Measurements from ENCODE around the gene ADCY5. TPM values are rescaled to one million over a fixed set of nuclear protein-coding genes. Genes with fewer than 3 reads are reported as not detected.

ADCY5 gene
- total RNA-seq, 1 donor from 2014 or later, result 32.2 TPM

GRCh38 chr3:123384256-123384655 is 64.6 kb downstream of the ADCY5 start:
- peak overlapping the region; percentile 90 to 93 for H3K27ac ChIP-seq
- no peaks in the 10 kb centered on the region for H3K9me3 ChIP-seq
- H3K4me1 ChIP-seq, result peaks cover 16 to 67% of the 10 kb centered on the region in 2 donors
- no peaks in the 10 kb centered on the region for H3K27me3 ChIP-seq
- intact Hi-C loops (cut with DNase I), result loop anchor here (2.0 to 10.0 kb wide), 2 partner anchors 21 to 1671 kb away; partner anchors contain the start of gene HEG1
- no peaks in the 10 kb centered on the region for H3K36me3 ChIP-seq
- DNase-seq (ENCODE audit: low spot score in 2 of 2), result no peak
- peak overlapping the region in 1 of 2 donors; percentile 42 for H3K4me3 ChIP-seq
- no peak for TF ChIP-seq CTCF (IDR thresholded peaks at IDR 0.05)

- no peak for TF ChIP-seq CTCF (IDR thresholded peaks at IDR 0.05)
- H3K36me3 ChIP-seq, result no peaks in the 10 kb centered on the region
- DNase-seq (ENCODE audit: low spot score in 2 of 2), result peak in 1 of 2 donors; percentile 81
- peaks cover 16 to 58% of the 10 kb centered on the region in 2 donors for H3K4me1 ChIP-seq
- H3K4me3 ChIP-seq, result peak overlapping the region in 1 of 2 donors; percentile 7
- H3K27ac ChIP-seq, result peak overlapping the region; percentile 90 to 93
- no peaks in the 10 kb centered on the region for H3K27me3 ChIP-seq
- intact Hi-C loops (cut with DNase I), result loop anchor here (2.0 to 10.0 kb wide), 2 partner anchors 21 to 1671 kb away; partner anchors contain the start of gene HEG1
- no peaks in the 10 kb centered on the region for H3K9me3 ChIP-seq
Measured at GRCh38 chr3:123383091-123384053, 65.5 kb downstream of the ADCY5 start.

- TF ChIP-seq CTCF (IDR thresholded peaks at IDR 0.05), result no peak
- peak overlapping the region; percentile 90 to 93 for H3K27ac ChIP-seq
- peak in 1 of 2 donors; percentile 55 for DNase-seq (ENCODE audit: low spot score in 2 of 2)
- no peak overlapping the region for H3K4me3 ChIP-seq
- no peaks in the 10 kb centered on the region for H3K9me3 ChIP-seq
- intact Hi-C loops (cut with DNase I), result loop anchor here (10.0 kb wide), 1 partner anchor 1675 kb away; the partner anchor contains the start of gene HEG1
- no peaks in the 10 kb centered on the region for H3K36me3 ChIP-seq
- no peaks in the 10 kb centered on the region for H3K27me3 ChIP-seq
- peaks cover 7 to 42% of the 10 kb centered on the region in 2 donors for H3K4me1 ChIP-seq
Measured at GRCh38 chr3:123380261-123380660, 68.6 kb downstream of the ADCY5 start.

- peak in 1 of 2 donors; percentile 48 for DNase-seq (ENCODE audit: low spot score in 2 of 2)
- intact Hi-C loops (cut with DNase I), result no loop called here
Measured at GRCh38 chr3:123379041-123379830, 69.7 kb downstream of the ADCY5 start.

More at GRCh38 chr3:123379041-123379830, 69.7 kb downstream of the ADCY5 start:
- Histone ChIP-seq H3K4me3 (no peak overlapping the region), H3K36me3 (no peaks in the 10 kb centered on the region), H3K27ac (peak overlapping the region; percentile 90 to 93), H3K4me1 (peaks cover 7 to 42% of the 10 kb centered on the region in 2 donors), H3K27me3 (no peaks in the 10 kb centered on the region), H3K9me3 (no peaks in the 10 kb centered on the region)
- no peak for TF ChIP-seq CTCF (IDR thresholded peaks at IDR 0.05)
